ENCODE measurements around the gene MYH14. TPM values are rescaled to one million over a fixed set of nuclear protein-coding genes. Genes with fewer than 3 reads are reported as not detected.

MYH14 gene
- polyA plus RNA-seq, 1 of the 3 experiments (the other 2 are of a cell fraction) = 0.02 TPM

GRCh38 chr19:50322931-50323781 lies 119.7 kb downstream of the MYH14 start:
- no peaks in the 10 kb centered on the region for H3K36me3 ChIP-seq (replicated peaks in 1 of 2; ENCODE audit: control insufficient read depth in 1 of 2, insufficient read depth in 2 of 2, low read length in 1 of 2)
- no peak overlapping the region for H2AFZ ChIP-seq (ENCODE audit: low read depth)
- H4K20me1 ChIP-seq (ENCODE audit: insufficient read depth) = 0 out of 2 replicates have a peak, but pooled peaks cover 3% of the 10 kb centered on the region
- ChIA-PET POLR2A (no interaction called here), CTCF (no interaction called here)
- H3K9me2 ChIP-seq = no peaks in the 10 kb centered on the region
- no peak overlapping the region for H3K9ac ChIP-seq
- H3K4me2 ChIP-seq = no peak overlapping the region
- WGBS (ENCODE audit: low lambda C conversion rate) = 81% methylated on average over 39 of the region's 55 CpGs
- TF ChIP-seq GABPA (IDR thresholded peaks at IDR 0.05; ENCODE audit: low read depth) = no peak
- TF ChIP-seq RCOR1 (IDR thresholded peaks at IDR 0.05; ENCODE audit: low read length) = no peak
- no peak for TF ChIP-seq EP300 (IDR thresholded peaks at IDR 0.05; ENCODE audit: borderline replicate concordance in 1 of 2, low read depth in 1 of 2, low read length in 1 of 2)
- TF ChIP-seq REST (IDR thresholded peaks at IDR 0.05; ENCODE audit: low read depth, low read length) = no peak
- no peak for TF ChIP-seq POLR2AphosphoS5 (IDR thresholded peaks at IDR 0.05; ENCODE audit: low read depth, low read length)
- no peak for TF ChIP-seq ELF1 (IDR thresholded peaks at IDR 0.05)
- TF ChIP-seq MAX (IDR thresholded peaks at IDR 0.05; ENCODE audit: low read depth) = no peak
- no peak for TF ChIP-seq JUND (IDR thresholded peaks at IDR 0.05)
- H3F3A ChIP-seq (replicated peaks; ENCODE audit: insufficient read depth) = no peaks in the 10 kb centered on the region
- H3K79me2 ChIP-seq (ENCODE audit: insufficient read depth) = no peaks in the 10 kb centered on the region
- H3K9me3 ChIP-seq = no peaks in the 10 kb centered on the region
- H3K4me1 ChIP-seq (ENCODE audit: control insufficient read depth in 1 of 2, insufficient read depth in 2 of 2, low read depth in 1 of 2, low read length in 1 of 2) = peaks cover 0 to 18% of the 10 kb centered on the region in 2 experiments; a peak in 1 of 4 replicates
- no peak for DNase-seq
- no peak overlapping the region for H3K27ac ChIP-seq (ENCODE audit: low read depth in 2 of 2, low read length in 1 of 2)
- peaks cover 16% of the 10 kb centered on the region; the same call in 1 of the 2 replicates for H3K27me3 ChIP-seq (ENCODE audit: insufficient read depth)
- H3K4me3 ChIP-seq (ENCODE audit: low read depth in 2 of 2, low read length in 1 of 2) = no peak overlapping the region

- 54% methylated on average over 5 of the region's 12 CpGs for WGBS (ENCODE audit: low lambda C conversion rate)
- H3K4me2 ChIP-seq = no peak overlapping the region
- no peak overlapping the region for H3K27ac ChIP-seq (ENCODE audit: low read depth in 2 of 2, low read length in 1 of 2)
- 0 out of 2 replicates have a peak, but pooled peaks cover 3% of the 10 kb centered on the region for H4K20me1 ChIP-seq (ENCODE audit: insufficient read depth)
- no peak overlapping the region for H3K4me3 ChIP-seq (ENCODE audit: low read depth in 2 of 2, low read length in 1 of 2)
- peaks cover 16% of the 10 kb centered on the region; the same call in 1 of the 2 replicates for H3K27me3 ChIP-seq (ENCODE audit: insufficient read depth)
- H3F3A ChIP-seq (replicated peaks; ENCODE audit: insufficient read depth) = no peaks in the 10 kb centered on the region
- H3K4me1 ChIP-seq (ENCODE audit: control insufficient read depth in 1 of 2, insufficient read depth in 2 of 2, low read depth in 1 of 2, low read length in 1 of 2) = peaks cover 0 to 21% of the 10 kb centered on the region in 2 experiments; a peak in 1 of 4 replicates
- no peaks in the 10 kb centered on the region for H3K9me3 ChIP-seq
- H3K9ac ChIP-seq = no peak overlapping the region
- no peak for DNase-seq
- no peaks in the 10 kb centered on the region for H3K36me3 ChIP-seq (replicated peaks in 1 of 2; ENCODE audit: control insufficient read depth in 1 of 2, insufficient read depth in 2 of 2, low read length in 1 of 2)
- no peaks in the 10 kb centered on the region for H3K79me2 ChIP-seq (ENCODE audit: insufficient read depth)
- POLR2A ChIA-PET = no interaction called here
- H3K9me2 ChIP-seq = no peaks in the 10 kb centered on the region
- CTCF ChIA-PET = no interaction called here
- no peak overlapping the region for H2AFZ ChIP-seq (ENCODE audit: low read depth)
- TF ChIP-seq IRF3 (IDR thresholded peaks at IDR 0.05; ENCODE audit: low read depth, low read length) (no peak), EP300 (IDR thresholded peaks at IDR 0.05; ENCODE audit: borderline replicate concordance in 1 of 2, low read depth in 1 of 2, low read length in 1 of 2) (no peak), SIN3A (IDR thresholded peaks at IDR 0.05; ENCODE audit: borderline replicate concordance, low read depth, low read length) (no peak), REST (IDR thresholded peaks at IDR 0.05; ENCODE audit: low read depth, low read length) (no peak), GATA2 (CRISPR knock-in tag; IDR thresholded peaks at IDR 0.05) (no peak), TAF1 (IDR thresholded peaks at IDR 0.05; ENCODE audit: borderline replicate concordance, low read depth, low read length) (no peak), ELF1 (IDR thresholded peaks at IDR 0.05) (no peak), NRF1 (IDR thresholded peaks at IDR 0.05; ENCODE audit: low read depth, low read length) (no peak), ZBTB33 (IDR thresholded peaks at IDR 0.05; ENCODE audit: borderline replicate concordance, low read depth) (no peak)
These were observed 120.3 kb downstream of the MYH14 start for GRCh38 chr19:50323782-50324133.

All from SK-N-SH (cell line).